GM23248 (cell line): ENCODE data around the gene PTPRK. TPM values are rescaled to one million over a fixed set of nuclear protein-coding genes. Genes with fewer than 3 reads are reported as not detected.
A peak's percentile ranks its signal among the peaks of the same experiment; 100 is the strongest.

Source experiments
- DNase-seq: peaks from one replicate; pipeline ENCODE4 v3.0.0-alpha.2; 2015
- H2AFZ ChIP-seq: fragments of 200-600 bp; sonication (generic); 2 replicates; pipeline ENCODE4 v1.6.1; 2016; ENCODE audit warnings: antibody characterized with exemption
- H3F3A ChIP-seq: fragments of 200-600 bp; sonication (generic); 2 replicates; pipeline ENCODE4 v1.6.1; 2016; ENCODE audit warnings: mild to moderate bottlenecking, antibody characterized with exemption, mixed run types; ENCODE audit not compliant: insufficient read depth
- H3K27ac ChIP-seq: fragments of 200-600 bp; sonication (generic); 2 replicates; pipeline ENCODE4 v1.5.1; 2016; ENCODE audit warnings: mild to moderate bottlenecking
- H3K27me3 ChIP-seq: fragments of 200-600 bp; sonication (generic); replicated peaks from 2 replicates; pipeline ENCODE4 v1.6.1; 2016; ENCODE audit warnings: mild to moderate bottlenecking; ENCODE audit not compliant: insufficient read depth
- H3K36me3 ChIP-seq: fragments of 200-600 bp; sonication (generic); 2 replicates; pipeline ENCODE4 v1.6.1; 2016; ENCODE audit warnings: low read depth, mild to moderate bottlenecking
- H3K4me1 ChIP-seq: fragments of 200-600 bp; sonication (generic); 2 replicates; pipeline ENCODE4 v1.6.1; 2016; ENCODE audit warnings: mild to moderate bottlenecking; ENCODE audit not compliant: insufficient read depth
- H3K4me2 ChIP-seq: fragments of 200-600 bp; sonication (generic); one replicate; pipeline ENCODE4 v1.6.1; 2016; ENCODE audit warnings: mild to moderate bottlenecking; ENCODE audit not compliant: unreplicated experiment
- H3K4me3 ChIP-seq: fragments of 200-600 bp; sonication (generic); 2 replicates; pipeline ENCODE4 v1.5.1; 2016; ENCODE audit warnings: mild to moderate bottlenecking
- H3K79me2 ChIP-seq: fragments of 200-600 bp; sonication (generic); 2 replicates; pipeline ENCODE4 v1.6.1; 2016; ENCODE audit warnings: mild to moderate bottlenecking; ENCODE audit not compliant: insufficient read depth
- H3K9ac ChIP-seq: fragments of 200-600 bp; sonication (generic); 2 replicates; pipeline ENCODE4 v1.6.1; 2016; ENCODE audit warnings: mild to moderate bottlenecking
- H3K9me2 ChIP-seq: fragments of 200-600 bp; sonication (generic); 2 replicates; pipeline ENCODE4 v1.6.1; 2016; ENCODE audit warnings: mixed run types, mild to moderate bottlenecking, moderate library complexity; ENCODE audit not compliant: insufficient read depth
- H3K9me3 ChIP-seq: fragments of 200-600 bp; sonication (generic); one replicate; pipeline ENCODE4 v1.6.1; 2017; ENCODE audit warnings: low read depth
- H4K20me1 ChIP-seq: fragments of 200-600 bp; sonication (generic); 2 replicates; pipeline ENCODE4 v1.6.0; 2016; ENCODE audit not compliant: insufficient read depth
- EZH2 ChIP-seq: fragments of 200-600 bp; sonication (generic); IDR thresholded peaks from 2 replicates; pipeline ENCODE4 v1.6.1; 2018; ENCODE audit warnings: antibody characterized with exemption, mild to moderate bottlenecking; ENCODE audit not compliant: insufficient read depth, poor library complexity, severe bottlenecking
- EZH2phosphoT487 ChIP-seq: fragments of 200-600 bp; sonication (generic); IDR thresholded peaks from 2 replicates; pipeline ENCODE4 v1.6.1; 2018; ENCODE audit warnings: antibody characterized with exemption, moderate library complexity, mild to moderate bottlenecking, low read depth; ENCODE audit not compliant: insufficient read depth
- WGBS, 2 experiments: methylation state at CpG; one replicate each; pipeline ENCODE4 v1.1.6; 2015 to 2017; ENCODE audit warnings: low lambda C conversion rate in 2 of 2, low coverage in 1 of 2; ENCODE audit errors: missing lambda C conversion rate in 2 of 2; 5-methylcytosine and 5-hydroxymethylcytosine counted together
- in situ Hi-C: fragments of 300-500 bp; cut with MboI; formaldehyde crosslinking; loops from 2 replicates; pipeline ENCODE4 v1.15.0; 2020
- polyA plus RNA-seq: library from polyadenylated mRNA; unstranded; fragments of >200 nt; fragmentation: Nextera tagmentation; extraction: Ambion mirVana; gene quantifications from 2 replicates; pipeline ENCODE4 v1.2.1, GENCODE V29; 2016
- total RNA-seq: library from RNA; depleted of rRNA; stranded (reverse); fragments of >200 nt; shearing (Covaris generic); gene quantifications from 2 replicates; pipeline ENCODE4 v1.2.3, GENCODE V29; 2014

Gene PTPRK
- total and polyA plus RNA-seq, 2 experiments from 2014 or later = 22.3 to 34.5 TPM

GRCh38 chr6:128504003-128504654, 16.3 kb downstream of the PTPRK start:
- no peak overlapping the region for H3K9ac ChIP-seq
- H3K9me3 ChIP-seq = no peaks in the 10 kb centered on the region
- no peak overlapping the region for H3K4me2 ChIP-seq
- no peak for DNase-seq
- no peaks in the 10 kb centered on the region for H3K9me2 ChIP-seq
- H2AFZ ChIP-seq = no peak overlapping the region
- H3K36me3 ChIP-seq = no peaks in the 10 kb centered on the region
- no peaks in the 10 kb centered on the region for H4K20me1 ChIP-seq
- no peak for TF ChIP-seq EZH2
- TF ChIP-seq EZH2phosphoT487 = no peak
- H3K4me3 ChIP-seq = no peak overlapping the region
- no peaks in the 10 kb centered on the region for H3K27me3 ChIP-seq
- no peak overlapping the region for H3K27ac ChIP-seq
- in situ Hi-C loops = loop anchor here (25.0 kb wide), 2 partner anchors 642 to 767 kb away; no protein-coding TSS in a partner anchor
- WGBS, 2 experiments = 97 to 99% methylated on average over 3 of the region's 3 CpGs
- peaks cover 33% of the 10 kb centered on the region for H3K4me1 ChIP-seq
- peaks cover 72% of the 10 kb centered on the region for H3K79me2 ChIP-seq
- H3F3A ChIP-seq = peaks cover 19% of the 10 kb centered on the region; the same call in 1 of the 2 replicates

GRCh38 chr6:128500749-128501600, 19.4 kb downstream of the PTPRK start:
- peak; percentile 12 for DNase-seq
- in situ Hi-C loops = loop anchor here (25.0 kb wide), 2 partner anchors 639 to 764 kb away; no protein-coding TSS in a partner anchor
- Histone ChIP-seq H3K79me2 (peaks cover 87% of the 10 kb centered on the region), H3K9me2 (no peaks in the 10 kb centered on the region), H3K4me1 (peaks cover 15% of the 10 kb centered on the region), H3K27ac (no peak overlapping the region), H3K27me3 (no peaks in the 10 kb centered on the region), H3F3A (no peaks in the 10 kb centered on the region), H3K36me3 (no peaks in the 10 kb centered on the region), H3K4me3 (no peak overlapping the region), H3K9ac (no peak overlapping the region), H4K20me1 (no peaks in the 10 kb centered on the region), H2AFZ (no peak overlapping the region), H3K9me3 (no peaks in the 10 kb centered on the region), H3K4me2 (no peak overlapping the region)
- WGBS, 2 experiments = 77 to 79% methylated on average over 7 of the region's 7 CpGs
- TF ChIP-seq EZH2phosphoT487 = no peak
- no peak for TF ChIP-seq EZH2

- TF ChIP-seq EZH2phosphoT487 = no peak
- TF ChIP-seq EZH2 = no peak
- DNase-seq = peak; percentile 31
- in situ Hi-C loops = loop anchor here (25.0 kb wide), 2 partner anchors 638 to 763 kb away; no protein-coding TSS in a partner anchor
- Histone ChIP-seq H3K36me3 (no peaks in the 10 kb centered on the region), H3K27ac (no peak overlapping the region), H3K4me3 (no peak overlapping the region), H3K4me2 (no peak overlapping the region), H3K79me2 (peaks cover 79% of the 10 kb centered on the region), H3K9me3 (no peaks in the 10 kb centered on the region), H3K9ac (no peak overlapping the region), H3K9me2 (no peaks in the 10 kb centered on the region), H3K4me1 (peaks cover 15% of the 10 kb centered on the region), H4K20me1 (no peaks in the 10 kb centered on the region), H2AFZ (no peak overlapping the region), H3K27me3 (no peaks in the 10 kb centered on the region), H3F3A (no peaks in the 10 kb centered on the region)
Observed at GRCh38 chr6:128500014-128500413, 20.4 kb downstream of the PTPRK start.

- H2AFZ ChIP-seq = no peak overlapping the region
- no peak for TF ChIP-seq EZH2
- H3K79me2 ChIP-seq = peaks cover 74% of the 10 kb centered on the region
- H3K4me2 ChIP-seq = no peak overlapping the region
- no peaks in the 10 kb centered on the region for H4K20me1 ChIP-seq
- no peak overlapping the region for H3K4me3 ChIP-seq
- no peaks in the 10 kb centered on the region for H3F3A ChIP-seq
- in situ Hi-C loops = no loop called here
- peaks cover 10% of the 10 kb centered on the region; the same call in 1 of the 2 replicates for H3K4me1 ChIP-seq
- no peaks in the 10 kb centered on the region for H3K9me3 ChIP-seq
- H3K9me2 ChIP-seq = no peaks in the 10 kb centered on the region
- no peaks in the 10 kb centered on the region for H3K27me3 ChIP-seq
- H3K36me3 ChIP-seq = no peaks in the 10 kb centered on the region
- no peak overlapping the region for H3K27ac ChIP-seq
- no peak overlapping the region for H3K9ac ChIP-seq
- WGBS, 2 experiments = 96 to 97% methylated on average over 4 of the region's 4 CpGs
- no peak for DNase-seq
Observed at GRCh38 chr6:128499079-128499731, 21.2 kb downstream of the PTPRK start.
